ENCODE results near the gene AVEN. TPM values are rescaled to one million over a fixed set of nuclear protein-coding genes. Genes with fewer than 3 reads are reported as not detected.
"Not testable (repeated sequence)": the region's sequence is repeated elsewhere in the genome, so short reads cannot be mapped to it uniquely, and the experiment has no call there.

The AVEN gene
- polyA plus RNA-seq, 6 donors from 2014 or later, result 4.4 to 10.0 (median 6.8) TPM

- DNase-seq (no peak), ATAC-seq (ENCODE audit: low read depth in 2 of 2) (no peak)
- Mint-ChIP-seq H3K4me1 (no peaks in the 10 kb centered on the region), H3K4me3 (no peak overlapping the region), H3K27ac (no peak overlapping the region), H3K27me3 (peaks cover 0 to 22% (median 11%) of the 10 kb centered on the region in 3 donors), H3K36me3 (no peaks in the 10 kb centered on the region), H3K9me3 (no peaks in the 10 kb centered on the region)
Observed at GRCh38 chr15:33839540-33839939, 199.5 kb downstream of the AVEN start.

- Mint-ChIP-seq H3K9me3 (peaks cover 0 to 2% (median 0%) of the 10 kb centered on the region in 7 donors), H3K27ac (no peak overlapping the region), H3K36me3 (no peaks in the 10 kb centered on the region), H3K4me1 (no peaks in the 10 kb centered on the region), H3K4me3 (peak overlapping the region in 1 of 8 donors; percentile 53), H3K27me3 (peaks cover 0 to 20% (median 9%) of the 10 kb centered on the region in 3 donors)
- ATAC-seq (ENCODE audit: low read depth in 2 of 2) (no peak), DNase-seq (no peak)
Observed at GRCh38 chr15:33837294-33837693, 201.7 kb downstream of the AVEN start.

- H3K9me3 Mint-ChIP-seq, result peaks cover 0 to 2% (median 0%) of the 10 kb centered on the region in 7 donors
- ATAC-seq (ENCODE audit: low read depth in 2 of 2) (no peak), DNase-seq (no peak)
- H3K27ac Mint-ChIP-seq, result no peak overlapping the region
- no peaks in the 10 kb centered on the region for H3K4me1 Mint-ChIP-seq
- H3K27me3 Mint-ChIP-seq, result peaks cover 0 to 9% (median 4%) of the 10 kb centered on the region in 3 donors
- H3K4me3 Mint-ChIP-seq, result no peak overlapping the region
- H3K36me3 Mint-ChIP-seq, result no peaks in the 10 kb centered on the region
Observed at GRCh38 chr15:33834892-33835743, 203.9 kb downstream of the AVEN start.

DNA sequence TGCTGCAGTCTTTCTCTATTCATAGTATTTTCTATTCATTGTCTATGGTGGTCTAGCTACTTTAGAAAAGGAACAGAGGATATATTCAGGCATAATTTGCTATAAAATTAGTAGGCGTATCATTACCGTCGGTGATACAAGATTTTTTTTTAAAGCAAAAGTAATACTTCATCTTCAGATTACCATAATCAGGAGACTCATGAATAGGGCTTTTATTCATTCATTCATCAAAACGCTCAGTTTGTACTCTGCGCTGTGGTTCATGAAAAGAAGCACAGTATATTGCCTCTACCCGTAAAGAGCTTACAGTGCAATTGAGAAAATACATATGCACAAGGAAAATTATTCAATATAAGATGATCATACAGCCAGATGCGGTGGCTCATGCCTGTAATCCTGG, 207.4 kb downstream of the AVEN start:
- Mint-ChIP-seq H3K36me3 (no peaks in the 10 kb centered on the region), H3K4me3 (no peak overlapping the region), H3K27me3 (peaks cover 0 to 7% (median under 1%) of the 10 kb centered on the region in 3 donors), H3K27ac (no peak overlapping the region), H3K9me3 (peaks cover 0 to 12% (median 0%) of the 10 kb centered on the region in 7 donors), H3K4me1 (no peaks in the 10 kb centered on the region)
- ATAC-seq (ENCODE audit: low read depth in 2 of 2) (no peak), DNase-seq (no peak)

DNA sequence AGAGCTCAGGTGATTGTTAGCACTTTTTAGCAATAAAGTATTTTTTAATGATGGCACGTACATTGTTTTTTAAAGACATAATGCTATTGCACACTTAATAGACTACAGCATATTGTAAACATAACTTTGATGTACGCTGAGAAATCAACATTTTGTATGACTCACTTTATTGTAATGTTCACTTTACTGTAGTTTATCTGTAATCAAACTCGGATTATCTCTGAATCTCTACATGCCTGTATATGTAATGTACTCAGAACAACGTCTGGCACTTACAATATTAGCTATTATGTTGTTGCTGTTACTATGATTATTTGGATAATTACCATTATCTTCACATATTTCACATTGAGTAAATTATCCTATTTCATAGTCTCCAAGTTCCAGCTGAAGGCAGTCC, 208.7 kb downstream of the AVEN start:
- H3K4me1 Mint-ChIP-seq, result no peaks in the 10 kb centered on the region
- H3K36me3 Mint-ChIP-seq, result no peaks in the 10 kb centered on the region
- DNase-seq, result no peak
- ATAC-seq (ENCODE audit: low read depth in 2 of 2), result no peak
- peaks cover 0 to 17% (median 9%) of the 10 kb centered on the region in 3 donors for H3K27me3 Mint-ChIP-seq
- H3K9me3 Mint-ChIP-seq, result peaks cover 0 to 12% (median 0%) of the 10 kb centered on the region in 7 donors
- no peak overlapping the region for H3K4me3 Mint-ChIP-seq
- no peak overlapping the region for H3K27ac Mint-ChIP-seq

- Mint-ChIP-seq H3K4me3 (no peak overlapping the region), H3K36me3 (no peaks in the 10 kb centered on the region), H3K4me1 (no peaks in the 10 kb centered on the region), H3K9me3 (peaks cover 0 to 12% (median 0%) of the 10 kb centered on the region in 7 donors), H3K27me3 (peaks cover 0 to 17% (median 9%) of the 10 kb centered on the region in 3 donors), H3K27ac (no peak overlapping the region)
- DNase-seq, result no peak
- ATAC-seq (ENCODE audit: low read depth in 2 of 2), result no peak
Observed at GRCh38 chr15:33826201-33826600, 212.8 kb downstream of the AVEN start.

DNA sequence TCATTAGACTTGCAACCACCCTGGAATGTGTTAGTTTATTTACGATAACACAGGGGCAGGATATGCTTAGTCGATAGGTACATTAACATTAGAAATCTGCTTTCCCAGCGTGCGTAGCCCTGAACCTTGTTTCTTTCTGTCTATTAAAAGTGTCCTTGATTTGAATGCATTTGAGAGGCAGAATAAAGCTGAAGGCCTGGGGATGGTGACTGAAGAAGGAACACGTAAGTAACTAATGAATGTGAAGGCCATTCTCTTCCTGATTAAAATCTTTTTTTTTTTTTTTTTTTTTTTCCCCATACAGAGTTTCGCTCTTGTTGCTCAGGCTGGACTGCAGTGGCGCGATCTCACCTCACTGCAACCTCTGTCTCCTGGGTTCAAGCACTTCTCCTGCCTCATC, 213.6 kb downstream of the AVEN start:
- Mint-ChIP-seq H3K27me3 (peaks cover 0 to 17% (median 9%) of the 10 kb centered on the region in 3 donors), H3K36me3 (no peaks in the 10 kb centered on the region), H3K9me3 (peaks cover 0 to 12% (median 0%) of the 10 kb centered on the region in 7 donors), H3K4me1 (no peaks in the 10 kb centered on the region), H3K4me3 (no peak overlapping the region), H3K27ac (no peak overlapping the region)
- ATAC-seq (ENCODE audit: low read depth in 2 of 2) (no peak), DNase-seq (no peak)

DNA sequence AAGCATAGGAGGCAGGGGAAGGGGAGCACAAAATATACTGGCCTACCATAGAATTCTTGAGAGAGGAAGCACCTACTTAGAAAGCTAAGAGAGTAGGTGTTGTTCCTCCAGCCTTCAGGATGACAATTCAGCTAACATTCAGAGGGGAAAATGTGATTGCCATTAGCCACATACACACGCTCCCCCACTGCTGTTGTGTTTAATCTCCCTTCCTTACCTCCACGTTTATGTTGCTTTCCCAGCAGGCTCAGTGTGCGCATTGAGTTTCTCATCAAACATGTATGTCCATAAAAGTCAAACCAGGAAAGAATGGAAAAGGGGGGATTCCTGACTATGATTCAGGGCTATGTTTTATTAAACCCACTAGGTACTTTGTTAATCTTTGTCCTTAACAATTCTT, 215.9 kb downstream of the AVEN start:
- no peak overlapping the region for H3K4me3 Mint-ChIP-seq
- no peaks in the 10 kb centered on the region for H3K4me1 Mint-ChIP-seq
- peaks cover 0 to 2% (median 0%) of the 10 kb centered on the region in 7 donors for H3K9me3 Mint-ChIP-seq
- ATAC-seq (ENCODE audit: low read depth in 2 of 2) (no peak), DNase-seq (no peak)
- no peak overlapping the region for H3K27ac Mint-ChIP-seq
- H3K27me3 Mint-ChIP-seq, result peaks cover 0 to 17% (median 9%) of the 10 kb centered on the region in 3 donors
- no peaks in the 10 kb centered on the region for H3K36me3 Mint-ChIP-seq

DNA sequence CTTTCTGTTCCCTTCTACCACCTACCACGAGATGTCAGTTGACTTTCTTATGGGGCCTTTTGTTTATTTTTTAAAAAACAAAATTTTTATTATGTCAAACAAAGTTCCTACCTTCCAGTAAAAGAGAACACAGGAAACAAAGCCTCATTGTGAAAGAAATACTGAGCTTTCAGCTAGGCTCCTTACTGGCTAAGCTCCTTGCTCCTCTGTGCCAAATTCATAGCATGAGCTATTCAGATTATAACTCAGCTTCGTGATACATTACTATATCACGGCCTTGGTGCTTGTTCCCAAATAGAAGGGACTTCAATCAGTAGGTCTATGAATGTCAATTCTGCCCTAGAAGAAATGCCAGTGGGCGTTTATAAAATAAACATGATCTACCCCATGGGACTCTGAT, 216.5 kb downstream of the AVEN start:
- no peak for ATAC-seq (ENCODE audit: low read depth in 2 of 2)
- Mint-ChIP-seq H3K36me3 (no peaks in the 10 kb centered on the region), H3K9me3 (peaks cover 0 to 2% (median 0%) of the 10 kb centered on the region in 7 donors), H3K4me1 (no peaks in the 10 kb centered on the region), H3K27ac (no peak overlapping the region), H3K4me3 (no peak overlapping the region), H3K27me3 (peaks cover 0 to 16% (median 13%) of the 10 kb centered on the region in 3 donors)
- no peak for DNase-seq

- not testable (repeated sequence) for DNase-seq; H3K27ac Mint-ChIP-seq; H3K4me3 Mint-ChIP-seq; H3K36me3 Mint-ChIP-seq; H3K27me3 Mint-ChIP-seq; H3K4me1 Mint-ChIP-seq; H3K9me3 Mint-ChIP-seq; ATAC-seq (ENCODE audit: low read depth in 2 of 2)
Observed at GRCh38 chr15:33819499-33819898, 219.5 kb downstream of the AVEN start.

Other genes starting within 250 kb of the AVEN start
- gene CHRM5, start 70.7 kb downstream of the AVEN start, polyA plus RNA-seq (ENCODE audit: low read depth in 6 of 6), result under 1 TPM in 1 of 6 donors, not detected in 5; 0.09 TPM
- 100 to 1,000 TPM in 1 of 6 donors, 10 to 100 TPM in 5; 91.8 to 106 (median 96.0) TPM for gene EMC7, start 62.7 kb upstream of the AVEN start, polyA plus RNA-seq (ENCODE audit: low read depth in 6 of 6)
- gene PGBD4, start 62.9 kb upstream of the AVEN start, polyA plus RNA-seq (ENCODE audit: low read depth in 6 of 6), result 1 to 10 TPM; 1.3 to 3.7 (median 2.5) TPM
- 10 to 100 TPM; 30.4 to 67.1 (median 43.0) TPM for gene KATNBL1, start 170.9 kb upstream of the AVEN start, polyA plus RNA-seq (ENCODE audit: low read depth in 6 of 6)
- 100 to 1,000 TPM; 182 to 257 (median 184) TPM for gene EMC4, start 185.8 kb upstream of the AVEN start, polyA plus RNA-seq (ENCODE audit: low read depth in 6 of 6)